WTC11 (cell line): ENCODE results near the gene ZC3H12D. TPM values are rescaled to one million over a fixed set of nuclear protein-coding genes. Genes with fewer than 3 reads are reported as not detected.

Experiments used
- ATAC-seq: fragments of 200-7000 bp; cut with Tn5 transposase; 2 replicates; pipeline ENCODE4 v1.10.0; 2021; ENCODE audit warnings: mild to moderate bottlenecking, moderate library complexity
- CTCF ChIA-PET: fragments of 300-600 bp; sonication (Branson Sonifier 250); formaldehyde crosslinking; loops from one replicate; lab custom pipeline; 2021; ENCODE audit warnings: antibody characterized with exemption; lab: Charles Lee
- POLR2A ChIA-PET: fragments of 350-600 bp; sonication (Branson Sonifier 250); formaldehyde crosslinking; loops from one replicate; lab custom pipeline; 2021; ENCODE audit warnings: antibody characterized with exemption; lab: Charles Lee
- DNase-seq: peaks from one replicate; pipeline ENCODE4 v3.0.0; 2021; ENCODE audit warnings: low spot score
- H3K27ac Mint-ChIP-seq: 2 replicates; pipeline ENCODE4 v1.8.0; 2021; ENCODE audit warnings: mixed read lengths
- H3K27me3 Mint-ChIP-seq: 2 replicates; pipeline ENCODE4 v1.8.0; 2021; ENCODE audit warnings: low read depth, mild to moderate bottlenecking, moderate library complexity, mixed read lengths
- H3K36me3 Mint-ChIP-seq: 2 replicates; pipeline ENCODE4 v1.8.0; 2021; ENCODE audit warnings: mixed read lengths
- H3K4me1 Mint-ChIP-seq: 2 replicates; pipeline ENCODE4 v1.8.0; 2022; ENCODE audit warnings: mixed read lengths
- H3K4me3 Mint-ChIP-seq: 2 replicates; pipeline ENCODE4 v1.8.0; 2021; ENCODE audit warnings: mild to moderate bottlenecking, moderate library complexity, mixed read lengths
- H3K9me3 Mint-ChIP-seq: 2 replicates; pipeline ENCODE4 v1.8.0; 2021; ENCODE audit warnings: mixed read lengths
- ATF1 ChIP-seq: sonication (generic); formaldehyde crosslinking; IDR thresholded peaks from 2 replicates; pipeline ENCODE4 v1.8.1; 2023; ENCODE audit warnings: mild to moderate bottlenecking, moderate library complexity, missing genetic modification reagents
- CREB1 ChIP-seq: sonication (generic); formaldehyde crosslinking; IDR thresholded peaks from 2 replicates; pipeline ENCODE4 v1.8.0; 2023; ENCODE audit warnings: mild to moderate bottlenecking, missing genetic modification reagents
- ZNF219 ChIP-seq: sonication (generic); formaldehyde crosslinking; IDR thresholded peaks from 2 replicates; pipeline ENCODE4 v1.8.0; 2023; ENCODE audit warnings: missing genetic modification reagents, mild to moderate bottlenecking, borderline replicate concordance
- ZNF396 ChIP-seq: fragments of 250-450 bp; sonication (Bioruptor Pico); IDR thresholded peaks from 2 replicates; pipeline ENCODE4 v1.8.0; 2021; ENCODE audit warnings: mild to moderate bottlenecking, moderate library complexity, borderline replicate concordance
- total RNA-seq: library from RNA; stranded (reverse); gene quantifications from 3 replicates; pipeline ENCODE4 v1.2.3, GENCODE V29; 2021
- TF ChIP-seq, protein P1 (sequence below): sonication (generic); formaldehyde crosslinking; IDR thresholded peaks from 2 replicates; pipeline ENCODE4 v1.8.0; 2022; ENCODE audit warnings: missing genetic modification reagents
- TF ChIP-seq, protein P2 (sequence below): sonication (generic); formaldehyde crosslinking; IDR thresholded peaks from 2 replicates; pipeline ENCODE4 v1.8.0; 2022; ENCODE audit warnings: mild to moderate bottlenecking, missing genetic modification reagents
- TF ChIP-seq, protein P3 (sequence below): sonication (generic); formaldehyde crosslinking; IDR thresholded peaks from 2 replicates; pipeline ENCODE4 v1.8.1; 2023; ENCODE audit warnings: mild to moderate bottlenecking, missing genetic modification reagents, borderline replicate concordance
- TF ChIP-seq, protein P4 (sequence below): fragments of 250-450 bp; sonication (Bioruptor Pico); IDR thresholded peaks from 2 replicates; pipeline ENCODE4 v1.9.0; 2021; ENCODE audit warnings: mild to moderate bottlenecking
- TF ChIP-seq, protein P5 (sequence below): sonication (generic); formaldehyde crosslinking; IDR thresholded peaks from 2 replicates; pipeline ENCODE4 v1.8.0; 2022; ENCODE audit warnings: mild to moderate bottlenecking, missing genetic modification reagents
- TF ChIP-seq, protein P6 (sequence below): sonication (generic); formaldehyde crosslinking; IDR thresholded peaks from 2 replicates; pipeline ENCODE4 v1.8.1; 2023; ENCODE audit warnings: mild to moderate bottlenecking, missing genetic modification reagents

ZC3H12D gene
- total RNA-seq, 1 experiment from 2014 or later = 0.13 TPM

DNA sequence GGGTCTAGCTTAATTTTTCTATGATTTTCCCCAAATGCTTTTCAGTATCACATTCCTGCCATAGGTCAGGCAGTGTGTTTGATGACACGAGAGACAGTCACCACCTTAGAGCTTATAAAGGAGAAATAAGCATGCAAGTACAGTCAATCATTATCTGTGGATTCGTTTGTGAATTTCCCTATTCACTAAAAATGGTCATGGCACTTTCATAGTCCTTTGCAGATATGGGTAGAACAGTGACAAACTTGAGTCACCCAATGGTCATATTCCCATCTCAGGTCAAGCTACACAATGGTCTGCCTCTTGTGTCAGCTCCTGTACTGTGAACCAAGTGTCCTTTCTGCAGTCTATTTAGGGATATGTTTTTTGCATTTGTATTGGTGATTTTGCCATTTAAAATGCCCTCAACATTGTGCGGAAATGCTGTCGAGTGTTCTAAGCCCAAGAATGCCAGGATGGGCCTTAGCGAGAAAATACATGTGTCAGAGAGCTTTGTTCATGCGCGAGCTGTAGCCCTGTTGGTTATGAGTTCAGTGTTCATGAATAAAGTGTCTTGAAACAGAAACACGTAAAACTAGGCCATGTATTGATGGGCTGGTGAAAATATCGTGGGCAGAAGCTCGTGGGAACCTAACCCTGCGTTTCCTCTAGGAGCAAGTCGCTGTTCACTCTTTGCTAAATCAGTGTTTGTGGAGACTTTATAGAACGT is 65.0 kb downstream of the ZC3H12D start (continued):
- TF ChIP-seq, protein P1, sequence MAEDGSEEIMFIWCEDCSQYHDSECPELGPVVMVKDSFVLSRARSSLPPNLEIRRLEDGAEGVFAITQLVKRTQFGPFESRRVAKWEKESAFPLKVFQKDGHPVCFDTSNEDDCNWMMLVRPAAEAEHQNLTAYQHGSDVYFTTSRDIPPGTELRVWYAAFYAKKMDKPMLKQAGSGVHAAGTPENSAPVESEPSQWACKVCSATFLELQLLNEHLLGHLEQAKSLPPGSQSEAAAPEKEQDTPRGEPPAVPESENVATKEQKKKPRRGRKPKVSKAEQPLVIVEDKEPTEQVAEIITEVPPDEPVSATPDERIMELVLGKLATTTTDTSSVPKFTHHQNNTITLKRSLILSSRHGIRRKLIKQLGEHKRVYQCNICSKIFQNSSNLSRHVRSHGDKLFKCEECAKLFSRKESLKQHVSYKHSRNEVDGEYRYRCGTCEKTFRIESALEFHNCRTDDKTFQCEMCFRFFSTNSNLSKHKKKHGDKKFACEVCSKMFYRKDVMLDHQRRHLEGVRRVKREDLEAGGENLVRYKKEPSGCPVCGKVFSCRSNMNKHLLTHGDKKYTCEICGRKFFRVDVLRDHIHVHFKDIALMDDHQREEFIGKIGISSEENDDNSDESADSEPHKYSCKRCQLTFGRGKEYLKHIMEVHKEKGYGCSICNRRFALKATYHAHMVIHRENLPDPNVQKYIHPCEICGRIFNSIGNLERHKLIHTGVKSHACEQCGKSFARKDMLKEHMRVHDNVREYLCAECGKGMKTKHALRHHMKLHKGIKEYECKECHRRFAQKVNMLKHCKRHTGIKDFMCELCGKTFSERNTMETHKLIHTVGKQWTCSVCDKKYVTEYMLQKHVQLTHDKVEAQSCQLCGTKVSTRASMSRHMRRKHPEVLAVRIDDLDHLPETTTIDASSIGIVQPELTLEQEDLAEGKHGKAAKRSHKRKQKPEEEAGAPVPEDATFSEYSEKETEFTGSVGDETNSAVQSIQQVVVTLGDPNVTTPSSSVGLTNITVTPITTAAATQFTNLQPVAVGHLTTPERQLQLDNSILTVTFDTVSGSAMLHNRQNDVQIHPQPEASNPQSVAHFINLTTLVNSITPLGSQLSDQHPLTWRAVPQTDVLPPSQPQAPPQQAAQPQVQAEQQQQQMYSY = no peak
- TF ChIP-seq, protein P2, sequence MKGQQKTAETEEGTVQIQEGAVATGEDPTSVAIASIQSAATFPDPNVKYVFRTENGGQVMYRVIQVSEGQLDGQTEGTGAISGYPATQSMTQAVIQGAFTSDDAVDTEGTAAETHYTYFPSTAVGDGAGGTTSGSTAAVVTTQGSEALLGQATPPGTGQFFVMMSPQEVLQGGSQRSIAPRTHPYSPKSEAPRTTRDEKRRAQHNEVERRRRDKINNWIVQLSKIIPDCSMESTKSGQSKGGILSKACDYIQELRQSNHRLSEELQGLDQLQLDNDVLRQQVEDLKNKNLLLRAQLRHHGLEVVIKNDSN (CRISPR knock-in tag) = no peak
- TF ChIP-seq ATF1 (CRISPR knock-in tag) (no peak), CREB1 (CRISPR knock-in tag) (no peak)

DNA sequence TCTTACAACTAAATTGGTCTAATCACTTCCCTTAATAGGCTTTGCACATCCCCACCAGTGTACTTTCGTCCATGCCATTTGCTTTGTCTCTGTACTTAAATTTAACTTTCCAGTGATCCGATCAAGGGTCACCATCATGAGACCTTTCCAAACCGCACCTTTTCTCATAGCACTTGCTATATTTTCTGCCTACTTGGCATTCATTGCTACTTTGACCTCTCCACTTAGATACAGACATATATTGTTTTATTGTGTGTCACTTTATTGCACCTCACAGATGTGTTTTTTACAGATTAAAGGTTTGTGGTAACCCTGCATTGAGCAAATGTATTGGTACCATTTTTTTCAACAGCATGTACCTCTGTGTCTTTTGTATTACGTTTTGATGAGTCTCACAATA is 70.0 kb downstream of the ZC3H12D start:
- H3K27ac Mint-ChIP-seq = peak overlapping the region; percentile 50; the same call in 1 of the 2 replicates
- peaks cover 10% of the 10 kb centered on the region for H3K36me3 Mint-ChIP-seq
- CTCF ChIA-PET = interaction anchor here (1.3 kb wide), 1 partner anchor 17 kb away, joined by 6 read pairs; no protein-coding TSS in a partner anchor
- no peaks in the 10 kb centered on the region for H3K4me1 Mint-ChIP-seq
- H3K27me3 Mint-ChIP-seq = no peaks in the 10 kb centered on the region
- peaks cover 11% of the 10 kb centered on the region; the same call in 1 of the 2 replicates for H3K9me3 Mint-ChIP-seq
- no peak overlapping the region for H3K4me3 Mint-ChIP-seq
- TF ChIP-seq ZNF396 = no peak
- TF ChIP-seq, protein P3, sequence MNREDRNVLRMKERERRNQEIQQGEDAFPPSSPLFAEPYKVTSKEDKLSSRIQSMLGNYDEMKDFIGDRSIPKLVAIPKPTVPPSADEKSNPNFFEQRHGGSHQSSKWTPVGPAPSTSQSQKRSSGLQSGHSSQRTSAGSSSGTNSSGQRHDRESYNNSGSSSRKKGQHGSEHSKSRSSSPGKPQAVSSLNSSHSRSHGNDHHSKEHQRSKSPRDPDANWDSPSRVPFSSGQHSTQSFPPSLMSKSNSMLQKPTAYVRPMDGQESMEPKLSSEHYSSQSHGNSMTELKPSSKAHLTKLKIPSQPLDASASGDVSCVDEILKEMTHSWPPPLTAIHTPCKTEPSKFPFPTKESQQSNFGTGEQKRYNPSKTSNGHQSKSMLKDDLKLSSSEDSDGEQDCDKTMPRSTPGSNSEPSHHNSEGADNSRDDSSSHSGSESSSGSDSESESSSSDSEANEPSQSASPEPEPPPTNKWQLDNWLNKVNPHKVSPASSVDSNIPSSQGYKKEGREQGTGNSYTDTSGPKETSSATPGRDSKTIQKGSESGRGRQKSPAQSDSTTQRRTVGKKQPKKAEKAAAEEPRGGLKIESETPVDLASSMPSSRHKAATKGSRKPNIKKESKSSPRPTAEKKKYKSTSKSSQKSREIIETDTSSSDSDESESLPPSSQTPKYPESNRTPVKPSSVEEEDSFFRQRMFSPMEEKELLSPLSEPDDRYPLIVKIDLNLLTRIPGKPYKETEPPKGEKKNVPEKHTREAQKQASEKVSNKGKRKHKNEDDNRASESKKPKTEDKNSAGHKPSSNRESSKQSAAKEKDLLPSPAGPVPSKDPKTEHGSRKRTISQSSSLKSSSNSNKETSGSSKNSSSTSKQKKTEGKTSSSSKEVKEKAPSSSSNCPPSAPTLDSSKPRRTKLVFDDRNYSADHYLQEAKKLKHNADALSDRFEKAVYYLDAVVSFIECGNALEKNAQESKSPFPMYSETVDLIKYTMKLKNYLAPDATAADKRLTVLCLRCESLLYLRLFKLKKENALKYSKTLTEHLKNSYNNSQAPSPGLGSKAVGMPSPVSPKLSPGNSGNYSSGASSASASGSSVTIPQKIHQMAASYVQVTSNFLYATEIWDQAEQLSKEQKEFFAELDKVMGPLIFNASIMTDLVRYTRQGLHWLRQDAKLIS = no peak
- TF ChIP-seq, all 79 proteins: peak for 0
- no peak for ATAC-seq
- POLR2A ChIA-PET = no interaction called here
- DNase-seq = no peak

DNA sequence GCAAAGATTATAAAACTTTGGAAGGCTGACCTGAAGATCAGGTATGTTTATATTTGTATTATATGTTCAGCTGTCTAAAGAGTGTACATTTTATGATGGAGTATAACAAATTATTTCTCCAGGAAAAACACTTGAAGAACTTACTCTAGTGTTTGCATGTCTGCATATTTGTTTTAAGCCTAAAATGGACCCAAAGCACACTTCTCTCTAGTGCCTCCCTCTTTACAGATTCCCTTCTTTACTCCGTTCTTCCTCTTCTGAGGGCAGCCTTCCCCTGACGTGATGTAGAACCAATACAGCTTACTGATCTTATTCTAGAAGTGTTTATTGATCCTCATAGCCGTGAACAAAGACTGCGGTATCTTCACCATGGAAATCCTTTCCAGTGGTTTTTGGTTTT is 70.8 kb downstream of the ZC3H12D start:
- Mint-ChIP-seq H3K27me3 (no peaks in the 10 kb centered on the region), H3K9me3 (peaks cover 11% of the 10 kb centered on the region; the same call in 1 of the 2 replicates), H3K4me1 (no peaks in the 10 kb centered on the region), H3K4me3 (no peak overlapping the region), H3K36me3 (peaks cover 14% of the 10 kb centered on the region), H3K27ac (no peak overlapping the region)
- no peak for TF ChIP-seq ZNF219
- TF ChIP-seq, protein P4, sequence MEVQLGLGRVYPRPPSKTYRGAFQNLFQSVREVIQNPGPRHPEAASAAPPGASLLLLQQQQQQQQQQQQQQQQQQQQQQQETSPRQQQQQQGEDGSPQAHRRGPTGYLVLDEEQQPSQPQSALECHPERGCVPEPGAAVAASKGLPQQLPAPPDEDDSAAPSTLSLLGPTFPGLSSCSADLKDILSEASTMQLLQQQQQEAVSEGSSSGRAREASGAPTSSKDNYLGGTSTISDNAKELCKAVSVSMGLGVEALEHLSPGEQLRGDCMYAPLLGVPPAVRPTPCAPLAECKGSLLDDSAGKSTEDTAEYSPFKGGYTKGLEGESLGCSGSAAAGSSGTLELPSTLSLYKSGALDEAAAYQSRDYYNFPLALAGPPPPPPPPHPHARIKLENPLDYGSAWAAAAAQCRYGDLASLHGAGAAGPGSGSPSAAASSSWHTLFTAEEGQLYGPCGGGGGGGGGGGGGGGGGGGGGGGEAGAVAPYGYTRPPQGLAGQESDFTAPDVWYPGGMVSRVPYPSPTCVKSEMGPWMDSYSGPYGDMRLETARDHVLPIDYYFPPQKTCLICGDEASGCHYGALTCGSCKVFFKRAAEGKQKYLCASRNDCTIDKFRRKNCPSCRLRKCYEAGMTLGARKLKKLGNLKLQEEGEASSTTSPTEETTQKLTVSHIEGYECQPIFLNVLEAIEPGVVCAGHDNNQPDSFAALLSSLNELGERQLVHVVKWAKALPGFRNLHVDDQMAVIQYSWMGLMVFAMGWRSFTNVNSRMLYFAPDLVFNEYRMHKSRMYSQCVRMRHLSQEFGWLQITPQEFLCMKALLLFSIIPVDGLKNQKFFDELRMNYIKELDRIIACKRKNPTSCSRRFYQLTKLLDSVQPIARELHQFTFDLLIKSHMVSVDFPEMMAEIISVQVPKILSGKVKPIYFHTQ (CRISPR knock-in tag) = no peak
- no peak for TF ChIP-seq CREB1 (CRISPR knock-in tag)
- TF ChIP-seq, protein P5, sequence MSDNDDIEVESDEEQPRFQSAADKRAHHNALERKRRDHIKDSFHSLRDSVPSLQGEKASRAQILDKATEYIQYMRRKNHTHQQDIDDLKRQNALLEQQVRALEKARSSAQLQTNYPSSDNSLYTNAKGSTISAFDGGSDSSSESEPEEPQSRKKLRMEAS (CRISPR knock-in tag) = no peak
- TF ChIP-seq, protein P6, sequence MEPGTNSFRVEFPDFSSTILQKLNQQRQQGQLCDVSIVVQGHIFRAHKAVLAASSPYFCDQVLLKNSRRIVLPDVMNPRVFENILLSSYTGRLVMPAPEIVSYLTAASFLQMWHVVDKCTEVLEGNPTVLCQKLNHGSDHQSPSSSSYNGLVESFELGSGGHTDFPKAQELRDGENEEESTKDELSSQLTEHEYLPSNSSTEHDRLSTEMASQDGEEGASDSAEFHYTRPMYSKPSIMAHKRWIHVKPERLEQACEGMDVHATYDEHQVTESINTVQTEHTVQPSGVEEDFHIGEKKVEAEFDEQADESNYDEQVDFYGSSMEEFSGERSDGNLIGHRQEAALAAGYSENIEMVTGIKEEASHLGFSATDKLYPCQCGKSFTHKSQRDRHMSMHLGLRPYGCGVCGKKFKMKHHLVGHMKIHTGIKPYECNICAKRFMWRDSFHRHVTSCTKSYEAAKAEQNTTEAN (CRISPR knock-in tag) = no peak
- CTCF ChIA-PET = interaction anchor here (0.7 to 1.3 kb wide), 2 partner anchors 18 to 43 kb away, joined by 3 to 6 read pairs; no protein-coding TSS in a partner anchor
- ATAC-seq (no peak), DNase-seq (no peak)
- POLR2A ChIA-PET = no interaction called here
